Thymus (tissue), 11 donors: ENCODE results near the gene LUZP1. TPM values are rescaled to one million over a fixed set of nuclear protein-coding genes. Genes with fewer than 3 reads are reported as not detected.

Experiments
- DNase-seq, 9 donors: peaks; one replicate each; pipeline ENCODE4 v3.0.0-alpha.2; 2013; ENCODE audit warnings: low spot score in 9 of 9, low read depth in 6 of 9, missing footprints in 1 of 9
- H3K27ac ChIP-seq, 2 donors: one replicate each; pipeline ENCODE4 v1.5.1; 2013; ENCODE audit warnings: control low read depth in 1 of 2, low read depth in 1 of 2, low read length in 1 of 2, mild to moderate bottlenecking in 1 of 2, moderate library complexity in 1 of 2
- H3K27me3 ChIP-seq, 2 donors: one replicate each; pipeline ENCODE4 v1.5.1; 2013; ENCODE audit warnings: low read length in 1 of 2; ENCODE audit not compliant: control insufficient read depth in 2 of 2, insufficient read depth in 1 of 2
- H3K36me3 ChIP-seq, 2 donors: one replicate each; pipeline ENCODE4 v1.5.1; 2013; ENCODE audit warnings: low read length in 1 of 2, mild to moderate bottlenecking in 1 of 2, moderate library complexity in 1 of 2; ENCODE audit not compliant: control insufficient read depth in 2 of 2, insufficient read depth in 2 of 2
- H3K4me1 ChIP-seq, 2 donors: one replicate each; pipeline ENCODE4 v1.5.1; 2013; ENCODE audit warnings: low read length in 2 of 2; ENCODE audit not compliant: control insufficient read depth in 2 of 2, insufficient read depth in 2 of 2
- H3K4me3 ChIP-seq, 2 donors: one replicate each; pipeline ENCODE4 v1.5.1; 2013; ENCODE audit warnings: low read length in 2 of 2, control low read depth in 1 of 2, mild to moderate bottlenecking in 1 of 2
- H3K9me3 ChIP-seq, 2 donors: one replicate each; pipeline ENCODE4 v1.5.1; 2013; ENCODE audit warnings: low read length in 1 of 2, mild to moderate bottlenecking in 1 of 2; ENCODE audit not compliant: control insufficient read depth in 2 of 2, insufficient read depth in 1 of 2
- WGBS: extraction: QIAGEN DNeasy Blood & Tissue Kit; methylation state at CpG from one replicate; pipeline ENCODE4 v1.1.7; 2013; 5-methylcytosine and 5-hydroxymethylcytosine counted together
- polyA plus RNA-seq: library from polyadenylated mRNA; stranded (reverse); fragments of 200-250 nt; gene quantifications from one replicate; pipeline ENCODE4 v1.2.3, GENCODE V29; 2013
- total RNA-seq: library from RNA; stranded (reverse); fragments of 120-200 nt; gene quantifications from one replicate; pipeline ENCODE4 v1.2.4, GENCODE V29; 2013
- donor health status: healthy.

The LUZP1 gene
- total and polyA plus RNA-seq, 2 donors = 5.5 to 9.3 TPM

DNA sequence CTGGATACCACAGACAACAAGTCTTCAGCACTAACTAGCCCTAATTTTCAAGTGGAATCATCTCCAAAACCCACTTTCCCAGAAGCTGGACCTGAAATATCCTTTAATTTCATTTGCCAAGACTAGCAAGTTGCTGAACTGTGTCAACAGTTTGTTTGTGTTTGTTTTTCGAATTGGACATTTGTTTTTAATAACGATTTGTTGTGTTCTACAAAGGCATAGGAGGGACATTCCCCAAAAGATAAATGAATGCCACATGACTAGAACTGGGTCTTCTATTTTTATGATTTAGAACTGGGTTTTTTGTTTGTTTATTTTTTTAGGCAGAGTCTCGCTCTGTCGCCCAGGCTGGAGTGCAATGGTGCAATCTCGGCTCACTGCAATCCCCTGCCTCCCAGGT, 17.9 kb downstream of the LUZP1 start:
- H3K4me3 ChIP-seq = no peak overlapping the region
- H3K4me1 ChIP-seq = peaks cover 0 to 2% of the 10 kb centered on the region in 2 donors
- WGBS = 98% methylated on average over 5 of the region's 5 CpGs
- H3K27me3 ChIP-seq = no peaks in the 10 kb centered on the region
- no peaks in the 10 kb centered on the region for H3K9me3 ChIP-seq
- no peak overlapping the region for H3K27ac ChIP-seq
- H3K36me3 ChIP-seq = no peaks in the 10 kb centered on the region
- DNase-seq = no peak

DNA sequence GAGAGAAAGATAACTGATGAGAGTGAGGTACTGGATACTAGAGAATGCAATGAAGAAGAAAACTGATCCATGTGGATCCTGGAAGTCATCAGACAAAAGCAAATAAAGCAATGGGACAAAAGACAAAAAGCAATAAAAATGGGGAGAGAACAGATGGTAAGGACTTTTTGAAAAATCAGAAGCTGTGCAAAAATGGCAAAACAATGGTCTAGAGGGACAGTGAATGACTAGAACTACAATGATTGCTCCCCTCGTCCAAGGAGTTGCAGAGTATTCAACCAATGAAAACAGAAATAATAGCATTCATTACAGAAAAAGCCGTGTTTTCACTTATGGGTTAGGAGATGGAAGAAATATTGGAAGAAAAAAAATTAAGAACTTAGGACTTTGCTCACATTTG, 18.5 kb downstream of the LUZP1 start:
- WGBS = 90% methylated on average over 2 of the region's 2 CpGs
- Histone ChIP-seq H3K4me3 (no peak overlapping the region), H3K36me3 (no peaks in the 10 kb centered on the region), H3K27me3 (no peaks in the 10 kb centered on the region), H3K27ac (no peak overlapping the region), H3K4me1 (peaks cover 0 to 2% of the 10 kb centered on the region in 2 donors), H3K9me3 (no peaks in the 10 kb centered on the region)
- DNase-seq = no peak

GRCh38 chr1:23149114-23149513, 19.5 kb downstream of the LUZP1 start:
- Histone ChIP-seq H3K9me3 (no peaks in the 10 kb centered on the region), H3K27ac (no peak overlapping the region), H3K36me3 (no peaks in the 10 kb centered on the region), H3K4me1 (peaks cover 0 to 2% of the 10 kb centered on the region in 2 donors), H3K27me3 (no peaks in the 10 kb centered on the region), H3K4me3 (no peak overlapping the region)
- no peak for DNase-seq
- 93% methylated on average over 1 of the region's 1 CpG for WGBS

DNA sequence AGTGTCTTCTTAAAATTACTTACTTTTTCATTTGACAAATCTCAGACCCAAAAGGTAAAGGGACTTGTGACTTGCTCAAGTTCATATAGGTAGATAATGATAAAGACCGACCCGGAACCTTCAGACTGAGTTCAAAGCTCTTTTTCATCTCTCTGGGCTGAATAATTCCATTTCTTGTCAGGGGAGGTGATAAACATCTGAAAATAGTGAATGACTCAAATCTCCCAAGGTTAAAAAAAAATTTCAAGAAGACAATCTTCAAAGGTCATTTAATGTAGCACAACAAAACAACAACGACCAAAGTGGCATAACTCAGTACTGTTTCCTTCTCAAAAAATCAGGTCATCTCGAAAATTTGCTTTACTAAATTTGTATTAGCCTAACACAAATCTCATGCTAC, 20.6 kb downstream of the LUZP1 start:
- Histone ChIP-seq H3K9me3 (no peaks in the 10 kb centered on the region), H3K27ac (no peak overlapping the region)

GRCh38 chr1:23140940-23141596, 27.6 kb downstream of the LUZP1 start:
- no peaks in the 10 kb centered on the region for H3K4me1 ChIP-seq
- H3K4me3 ChIP-seq = no peak overlapping the region
- H3K27ac ChIP-seq = no peak overlapping the region
- H3K36me3 ChIP-seq = no peaks in the 10 kb centered on the region
- H3K27me3 ChIP-seq = no peaks in the 10 kb centered on the region
- no peaks in the 10 kb centered on the region for H3K9me3 ChIP-seq
- DNase-seq = no peak
- WGBS = 96% methylated on average over 6 of the region's 6 CpGs

More for the DNA sequence above, 20.6 kb downstream of the LUZP1 start:
- WGBS = 78% methylated on average over 4 of the region's 4 CpGs
- Histone ChIP-seq H3K36me3 (no peaks in the 10 kb centered on the region), H3K27me3 (no peaks in the 10 kb centered on the region), H3K4me1 (peaks cover 0 to 2% of the 10 kb centered on the region in 2 donors), H3K4me3 (no peak overlapping the region)
- peak in 4 of 9 donors; percentile 7 to 34 (median 14) for DNase-seq

DNA sequence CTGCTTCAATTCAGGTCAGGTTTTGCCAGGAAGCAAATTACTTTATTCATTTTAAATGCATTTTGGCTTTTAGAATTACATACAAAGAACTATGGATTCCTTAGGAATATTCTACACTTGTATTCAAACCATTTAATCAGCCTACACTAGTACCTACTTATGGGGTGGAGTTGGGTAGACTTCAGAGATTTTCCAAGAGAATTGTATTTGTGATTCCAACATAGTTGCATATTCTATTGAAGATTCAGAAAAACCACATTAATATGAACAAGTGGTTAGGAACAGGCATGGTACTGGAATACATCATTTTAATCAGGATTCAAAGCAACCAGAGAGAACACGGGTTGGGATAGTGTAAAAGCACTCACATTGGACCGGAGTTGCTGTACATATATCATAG, 33.4 kb downstream of the LUZP1 start:
- Histone ChIP-seq H3K4me3 (no peak overlapping the region), H3K9me3 (no peaks in the 10 kb centered on the region), H3K4me1 (no peaks in the 10 kb centered on the region), H3K36me3 (no peaks in the 10 kb centered on the region), H3K27ac (no peak overlapping the region), H3K27me3 (no peaks in the 10 kb centered on the region)
- DNase-seq = no peak
- WGBS = 98% methylated on average over 2 of the region's 2 CpGs

- H3K9me3 ChIP-seq = no peaks in the 10 kb centered on the region
- H3K36me3 ChIP-seq = no peaks in the 10 kb centered on the region
- no peak overlapping the region for H3K4me3 ChIP-seq
- DNase-seq = no peak
- no peak overlapping the region for H3K27ac ChIP-seq
- H3K4me1 ChIP-seq = no peaks in the 10 kb centered on the region
- WGBS = 98% methylated on average over 4 of the region's 4 CpGs
- no peaks in the 10 kb centered on the region for H3K27me3 ChIP-seq
Observed at GRCh38 chr1:23134055-23134454, 34.6 kb downstream of the LUZP1 start.

- no peak for DNase-seq
- H3K36me3 ChIP-seq = no peaks in the 10 kb centered on the region
- WGBS = 97% methylated on average over 5 of the region's 5 CpGs
Observed at GRCh38 chr1:23133587-23133986, 35.1 kb downstream of the LUZP1 start.

GRCh38 chr1:23132033-23132432, 36.6 kb downstream of the LUZP1 start:
- Histone ChIP-seq H3K36me3 (no peaks in the 10 kb centered on the region), H3K4me1 (no peaks in the 10 kb centered on the region), H3K27me3 (no peaks in the 10 kb centered on the region), H3K9me3 (no peaks in the 10 kb centered on the region), H3K4me3 (no peak overlapping the region), H3K27ac (no peak overlapping the region)
- 95% methylated on average over 1 of the region's 1 CpG for WGBS
- DNase-seq = no peak

More at GRCh38 chr1:23133587-23133986, 35.1 kb downstream of the LUZP1 start:
- Histone ChIP-seq H3K4me1 (no peaks in the 10 kb centered on the region), H3K9me3 (no peaks in the 10 kb centered on the region), H3K4me3 (no peak overlapping the region), H3K27me3 (no peaks in the 10 kb centered on the region), H3K27ac (no peak overlapping the region)
